ENCODE results near the gene PRKACB.
"Not testable (repeated sequence)": the region's sequence is repeated elsewhere in the genome, so short reads cannot be mapped to it uniquely, and the experiment has no call there.

Gene PRKACB

DNA sequence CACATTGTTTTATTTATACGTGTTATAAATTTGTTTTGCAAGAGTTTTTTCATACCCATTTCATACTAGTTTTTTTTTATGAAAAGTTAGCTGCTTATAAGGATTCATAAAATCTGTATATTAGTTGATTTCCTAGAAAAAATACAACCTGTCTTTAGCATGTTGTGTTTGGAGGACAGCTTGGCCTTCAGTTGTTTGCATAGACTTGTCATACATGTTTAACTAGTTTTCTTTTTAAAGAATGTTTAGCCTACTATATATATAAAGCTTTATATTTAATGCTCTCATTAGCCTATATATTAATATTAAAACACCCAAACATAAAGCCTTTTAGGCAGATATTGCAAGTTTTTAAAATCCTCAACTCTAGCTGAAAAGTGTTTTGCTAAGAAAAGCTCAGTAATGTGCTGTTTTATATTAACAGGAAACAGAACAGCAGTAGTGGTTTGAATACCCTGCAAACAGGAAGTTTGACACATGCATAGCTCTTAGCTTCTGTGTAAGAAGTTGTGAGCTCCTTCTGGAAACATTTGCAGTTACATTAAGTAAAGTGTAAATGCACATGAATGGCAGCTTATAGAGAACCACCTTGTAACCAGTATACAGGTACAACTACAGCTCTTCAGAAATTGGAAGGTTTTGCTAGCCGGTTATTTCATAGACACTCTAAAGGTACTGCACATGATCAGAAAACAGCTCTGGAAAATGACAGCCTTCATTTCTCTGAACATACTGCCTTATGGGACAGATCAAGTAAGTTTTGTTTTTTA, at the start of gene PRKACB:
PRKACB (plus strand) TSS at position 476 of the 770 bp plus-strand sequence; CDS start at position 567, 91 bp downstream.
- no peak for DNase-seq (ENCODE audit: low read depth)

DNA sequence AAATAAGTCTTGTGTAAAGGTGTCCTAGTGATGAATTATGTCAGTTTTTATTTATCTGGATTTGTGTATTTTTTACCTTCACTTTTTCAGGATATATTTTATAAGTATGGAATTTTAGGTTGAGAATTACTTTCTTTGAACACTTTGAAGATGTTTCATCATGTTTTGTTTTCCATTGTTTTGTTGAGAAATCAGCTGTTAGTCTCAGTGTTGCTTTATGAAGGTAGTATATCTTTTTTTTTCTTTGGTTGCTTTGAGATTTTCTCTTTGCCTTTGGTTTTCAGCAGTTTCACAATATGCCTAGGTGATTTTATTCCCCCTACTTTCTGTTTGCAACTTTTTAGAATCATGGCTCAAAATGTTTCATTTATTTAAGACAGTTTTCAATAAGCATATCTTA, 48.8 kb upstream of the PRKACB start:
- no peak for DNase-seq (ENCODE audit: low read depth)

DNA sequence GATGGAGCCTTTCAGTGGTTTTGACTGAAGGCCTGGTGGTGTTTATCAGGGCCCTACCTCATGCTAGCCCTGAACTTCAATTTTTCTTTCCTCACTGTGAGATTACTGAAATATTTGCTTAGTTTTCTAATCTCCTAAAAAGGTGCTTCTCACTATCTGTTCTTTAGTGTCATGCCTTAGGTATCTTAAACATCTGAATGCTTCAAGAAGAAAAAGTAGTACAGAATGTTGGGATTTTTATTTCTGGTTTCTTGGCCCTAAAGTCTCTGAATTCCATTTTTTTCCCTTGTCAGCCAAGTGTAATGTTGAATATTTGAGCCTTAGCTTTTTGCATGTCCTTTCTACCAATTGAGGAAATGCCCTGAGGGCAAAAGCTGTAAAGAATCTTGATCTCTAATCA, 47.9 kb upstream of the PRKACB start:
- no peak for DNase-seq (ENCODE audit: low read depth)

DNA sequence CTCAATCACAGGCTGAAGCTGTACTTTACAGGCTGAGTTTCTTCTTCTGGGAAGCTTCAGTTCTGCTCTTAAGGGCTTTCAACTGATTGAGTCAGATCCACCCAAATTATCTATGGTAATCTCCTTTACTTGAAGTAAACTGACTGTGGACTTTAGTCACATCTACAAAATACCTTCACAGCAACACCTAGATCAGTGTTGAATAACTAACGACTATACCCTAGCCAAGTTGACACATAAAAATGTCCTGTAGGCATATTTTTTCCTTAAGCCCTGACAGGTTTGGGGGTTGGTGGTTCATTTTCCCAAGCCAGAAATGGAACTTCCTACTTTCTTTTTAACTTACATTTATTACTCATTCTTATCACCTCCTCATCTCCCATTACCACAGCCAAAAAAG, 42.9 kb upstream of the PRKACB start:
- DNase-seq (ENCODE audit: low read depth), result no peak

DNA sequence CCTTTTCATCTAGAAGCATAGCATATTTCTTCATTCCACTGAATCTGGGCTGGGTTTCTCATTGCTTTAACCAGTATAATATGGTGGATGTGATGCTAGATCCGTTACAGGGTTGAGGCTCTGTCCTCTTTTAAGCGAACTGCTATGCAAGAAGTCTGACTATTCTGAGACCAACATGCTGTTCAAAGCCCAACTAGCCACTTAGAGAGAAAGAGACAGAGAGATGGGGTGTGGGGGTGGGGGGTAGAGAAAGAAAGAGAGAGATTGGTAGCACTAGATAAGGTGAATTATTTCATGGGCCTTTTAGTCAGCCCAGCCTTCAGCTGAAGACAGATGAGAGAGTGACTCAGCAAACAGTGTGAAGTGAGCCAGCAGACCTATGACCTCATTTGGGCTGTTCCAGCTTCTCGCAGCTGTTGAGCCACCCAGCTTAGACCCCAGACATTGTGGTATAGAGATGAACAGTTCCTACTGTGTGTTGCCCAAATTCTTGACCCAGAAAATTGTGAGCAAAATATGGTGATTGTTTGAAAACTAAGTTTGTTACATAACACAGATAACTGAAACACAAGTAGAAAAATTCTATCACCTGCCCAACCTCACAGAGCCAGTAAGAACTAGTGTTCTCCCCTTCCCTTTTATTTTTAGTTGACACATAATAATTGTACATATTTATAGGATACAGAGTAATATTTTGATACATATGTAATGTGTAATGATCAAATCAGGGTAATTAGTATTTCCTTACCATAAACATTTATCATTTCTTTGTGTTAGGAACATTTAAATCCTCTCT, 40.7 kb upstream of the PRKACB start:
- DNase-seq (ENCODE audit: low read depth), result no peak

DNA sequence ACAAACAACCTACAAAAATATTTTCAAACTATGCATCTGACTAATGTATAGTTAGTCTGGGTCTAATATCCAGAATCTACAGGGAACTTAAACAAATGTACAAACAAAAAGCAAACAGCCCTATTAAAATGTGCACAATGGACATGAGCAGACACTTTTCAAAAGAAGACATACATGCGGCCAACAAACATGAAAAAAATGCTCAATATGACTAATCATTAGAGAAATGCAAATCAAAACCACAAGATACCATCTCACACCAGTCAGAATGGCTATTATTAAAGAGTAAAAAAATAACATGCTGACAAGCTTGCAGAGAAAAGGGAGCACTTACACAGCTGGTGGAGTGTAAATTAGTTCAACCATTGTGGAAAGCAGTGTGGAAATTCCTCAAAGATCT, 36.5 kb upstream of the PRKACB start:
- DNase-seq (ENCODE audit: low read depth), result not testable (repeated sequence)

DNA sequence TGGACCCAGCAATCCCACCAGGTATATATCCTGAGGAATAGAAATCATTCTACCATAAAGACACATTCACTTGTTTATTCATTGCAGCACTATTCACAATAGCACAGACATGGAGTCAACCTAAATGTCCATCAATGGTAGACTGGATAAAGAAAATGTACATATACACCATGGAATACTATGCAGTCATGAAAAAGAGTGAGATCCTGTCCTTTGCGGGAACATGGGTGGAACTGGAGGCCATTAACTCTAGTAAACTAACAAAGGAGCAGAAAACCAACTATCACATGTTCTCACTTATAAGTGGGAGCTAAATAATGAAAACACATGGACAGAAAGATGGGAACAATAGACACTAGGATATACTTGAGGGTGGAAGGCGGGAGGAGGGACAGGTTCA, 36.1 kb upstream of the PRKACB start:
- no peak for DNase-seq (ENCODE audit: low read depth)

DNA sequence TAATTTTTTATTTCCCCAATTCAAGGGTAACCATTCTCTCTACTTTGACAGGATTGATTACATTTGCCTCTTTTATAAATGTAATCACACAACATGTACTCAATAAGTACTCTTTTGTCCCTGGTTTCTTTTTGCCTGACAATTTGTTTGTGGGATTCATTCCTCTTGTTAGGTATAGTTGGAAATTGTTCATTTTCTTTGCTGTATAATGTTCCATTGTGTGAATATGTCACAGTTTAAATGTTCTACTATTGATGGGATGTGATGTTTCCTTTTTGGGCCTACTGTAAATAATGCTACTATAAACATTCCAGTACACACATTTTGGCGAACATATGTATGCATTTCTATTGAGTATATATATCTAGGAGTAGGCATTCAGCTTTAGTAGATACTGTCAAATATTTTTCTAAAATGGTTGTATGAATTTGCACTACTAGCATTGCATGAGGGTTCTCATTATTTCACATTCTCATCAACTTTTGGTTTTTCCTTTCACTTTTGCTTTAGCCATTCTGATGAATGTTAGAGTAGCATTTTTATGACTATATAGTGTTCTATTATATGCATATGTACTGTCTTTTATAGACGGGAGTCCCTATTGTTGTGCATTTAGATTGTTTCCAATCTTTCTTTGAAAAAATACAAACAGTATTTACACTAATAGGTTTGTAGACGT, 35.0 kb upstream of the PRKACB start:
- no peak for DNase-seq (ENCODE audit: low read depth)

DNA sequence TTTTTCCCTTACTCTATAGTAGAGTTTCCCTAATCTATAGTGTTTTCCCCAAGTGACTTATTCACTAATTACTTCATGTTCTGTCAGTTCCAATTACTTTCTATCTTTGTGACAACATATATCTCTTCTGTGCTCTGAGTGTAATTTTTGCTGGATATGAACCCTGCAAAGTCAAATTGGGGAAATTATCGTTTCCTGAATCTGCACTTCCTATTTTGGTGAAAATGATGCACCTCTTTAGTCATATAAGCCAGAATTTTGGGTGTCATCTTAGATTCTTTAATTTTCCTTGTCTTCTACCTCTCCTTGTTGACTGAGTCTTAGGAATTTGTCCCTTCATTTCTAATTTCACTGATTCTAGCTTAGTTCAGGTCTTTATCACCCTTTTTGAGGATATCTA, 33.4 kb upstream of the PRKACB start:
- DNase-seq (ENCODE audit: low read depth), result no peak

DNA sequence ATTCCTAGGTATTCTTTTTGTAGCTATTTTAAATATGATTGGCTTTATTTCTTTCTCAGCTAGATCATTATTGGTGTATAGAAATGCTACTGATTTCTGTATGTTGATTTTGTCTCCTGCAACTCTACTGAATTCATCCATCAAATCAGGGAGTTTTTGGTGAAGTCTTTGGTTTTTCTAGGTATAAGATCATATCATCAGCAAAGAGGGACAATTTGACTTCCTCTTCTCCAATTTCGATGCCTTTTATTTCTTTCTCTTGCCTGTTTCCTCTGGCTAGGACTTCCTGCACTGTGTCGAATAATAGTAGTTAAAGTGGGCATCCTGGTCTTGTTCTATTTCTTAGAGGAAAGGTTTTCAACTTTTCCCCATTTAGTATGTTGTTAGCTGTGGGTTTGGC, 27.5 kb upstream of the PRKACB start:
- no peak for DNase-seq (ENCODE audit: low read depth)

DNA sequence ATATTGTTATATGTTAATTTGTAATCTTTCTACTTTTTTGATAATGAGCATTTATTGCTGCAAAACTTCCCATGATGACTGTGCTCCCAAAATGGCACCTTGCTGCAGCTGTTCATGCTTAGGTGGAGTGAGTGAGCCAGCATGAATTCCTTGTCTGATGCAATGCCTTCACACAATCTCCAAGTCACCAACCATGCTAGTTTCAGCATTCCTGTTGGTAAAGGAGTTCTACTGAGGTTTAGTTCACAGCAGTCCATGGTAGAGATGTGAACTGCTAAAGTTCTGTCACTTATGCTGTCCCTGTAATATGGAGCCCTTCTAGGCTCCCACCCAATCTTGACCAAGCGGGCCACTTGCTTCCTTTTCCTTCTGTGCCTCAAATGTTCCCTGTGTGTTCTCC, 26.2 kb upstream of the PRKACB start:
- DNase-seq (ENCODE audit: low read depth), result no peak

DNA sequence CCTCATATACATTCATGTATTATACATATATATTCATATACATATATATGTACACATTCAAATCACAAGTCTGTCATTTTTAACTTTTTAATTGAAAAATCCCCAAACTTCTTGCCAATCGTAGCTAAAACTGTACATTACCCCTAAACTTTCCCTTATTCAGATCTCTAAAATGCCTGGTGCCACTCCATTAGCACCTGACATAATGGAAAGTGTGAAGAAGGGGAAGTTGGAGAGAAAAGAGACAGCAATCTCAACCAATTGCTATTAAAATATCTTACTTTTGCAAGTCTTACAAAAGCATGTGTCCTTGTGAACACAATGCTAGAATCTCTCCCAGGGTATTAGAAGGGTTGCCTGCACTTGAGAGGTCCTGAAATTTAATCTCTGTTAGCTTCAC, 22.7 kb upstream of the PRKACB start:
- DNase-seq (ENCODE audit: low read depth), result no peak

DNA sequence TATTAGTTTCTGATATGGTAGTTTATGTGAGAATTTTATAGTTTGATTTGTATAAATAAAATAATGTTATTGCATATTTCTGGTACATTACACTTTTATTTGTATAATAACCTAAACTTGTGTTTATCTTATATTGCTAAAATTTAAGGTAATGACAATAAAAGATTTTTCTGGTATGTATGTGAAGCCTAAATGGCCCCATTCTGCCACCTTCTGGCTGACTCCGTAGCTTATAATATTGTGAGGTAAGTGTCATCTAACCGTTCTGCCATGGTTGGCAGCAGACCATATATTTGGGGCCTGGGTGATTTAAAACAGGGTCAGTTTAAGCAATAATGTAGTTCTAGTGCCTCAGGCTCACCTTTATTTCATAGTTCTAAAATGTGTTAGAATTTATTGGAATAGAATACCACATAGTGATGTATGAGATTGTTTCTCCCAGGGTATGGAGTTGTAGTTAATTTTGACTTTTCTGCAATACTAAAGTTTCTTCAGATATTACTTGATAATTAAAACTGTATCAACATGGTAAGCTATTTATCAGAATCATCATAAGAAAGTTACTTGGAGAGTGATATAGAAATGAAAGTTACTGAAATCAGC, 21.2 kb upstream of the PRKACB start:
- DNase-seq (ENCODE audit: low read depth), result peak; percentile 28

DNA sequence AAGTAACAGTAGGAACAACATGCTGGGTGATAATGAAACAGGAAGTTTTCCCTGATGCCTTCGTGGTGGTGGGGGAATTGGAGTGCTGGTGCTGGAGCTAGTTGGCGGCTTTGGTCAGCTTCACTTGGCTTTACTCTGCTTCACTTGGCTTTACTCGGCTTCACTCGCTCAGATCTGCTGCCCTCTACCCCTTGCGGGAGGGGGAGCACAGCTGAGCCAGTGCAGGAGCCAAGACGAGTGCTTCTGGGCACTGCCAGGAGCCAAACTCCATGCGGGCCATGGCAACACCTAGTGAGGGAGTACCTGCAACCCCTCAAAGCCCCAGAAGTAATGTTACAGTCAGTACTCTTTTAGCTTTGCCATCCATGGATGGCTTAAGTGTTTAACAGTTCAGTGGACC, 10.6 kb upstream of the PRKACB start:
- no peak for DNase-seq (ENCODE audit: low read depth)

DNA sequence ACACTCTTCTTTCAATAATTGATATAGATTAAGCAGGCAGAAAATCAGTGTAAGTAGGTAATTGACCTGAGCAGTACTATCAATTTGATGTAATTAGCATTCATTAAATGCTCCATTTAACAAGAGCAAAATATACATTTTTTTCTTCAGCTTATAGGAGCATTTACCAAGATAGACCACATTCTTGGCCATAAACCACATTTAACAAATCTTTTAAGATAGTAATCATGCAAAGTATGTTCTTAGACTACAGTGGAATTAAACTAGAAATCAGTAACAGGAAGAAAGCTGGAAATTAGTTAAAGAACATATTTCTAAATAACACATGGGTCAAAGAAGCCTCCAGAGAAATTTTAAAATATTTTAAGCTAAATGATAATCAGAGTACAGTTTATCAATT, 8.7 kb upstream of the PRKACB start:
- no peak for DNase-seq (ENCODE audit: low read depth)

DNA sequence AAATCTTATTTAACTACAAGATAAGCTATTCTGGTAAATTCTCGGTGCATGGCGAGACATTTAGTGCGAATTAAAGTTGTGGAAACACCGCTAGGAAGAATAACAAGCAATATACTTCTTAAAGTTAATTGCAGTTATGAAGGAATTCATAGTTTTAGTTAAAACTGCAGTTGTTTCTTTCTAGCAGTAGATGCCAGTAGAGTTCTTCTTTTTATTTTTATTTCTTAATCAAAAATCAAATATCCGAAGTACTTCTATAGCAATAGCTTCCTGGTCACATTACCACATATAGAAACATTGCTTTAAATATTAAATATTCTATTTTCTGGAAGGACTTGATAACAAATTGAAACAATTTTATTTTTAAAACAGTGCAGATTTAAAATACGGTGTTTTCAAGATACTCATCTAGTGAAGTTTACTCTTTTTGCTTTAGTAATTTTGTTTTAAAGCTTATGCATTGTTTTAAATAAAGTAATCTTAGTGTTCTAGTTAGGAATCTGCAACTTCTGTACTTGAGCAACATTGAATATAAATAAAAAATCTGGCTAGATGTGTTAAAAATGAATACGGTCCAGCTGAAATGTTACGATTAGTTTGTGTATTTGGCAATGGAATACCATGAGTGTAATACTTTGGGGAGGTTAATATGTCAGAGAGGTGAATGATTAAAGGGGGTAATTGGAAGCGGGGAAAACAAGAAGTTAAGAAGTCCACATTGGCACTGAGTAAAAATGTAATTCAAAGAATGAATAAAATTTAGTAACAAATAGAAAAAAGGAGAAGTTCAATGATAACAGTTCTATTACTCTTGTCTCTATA, 2.7 kb upstream of the PRKACB start:
- DNase-seq (ENCODE audit: low read depth), result no peak

DNA sequence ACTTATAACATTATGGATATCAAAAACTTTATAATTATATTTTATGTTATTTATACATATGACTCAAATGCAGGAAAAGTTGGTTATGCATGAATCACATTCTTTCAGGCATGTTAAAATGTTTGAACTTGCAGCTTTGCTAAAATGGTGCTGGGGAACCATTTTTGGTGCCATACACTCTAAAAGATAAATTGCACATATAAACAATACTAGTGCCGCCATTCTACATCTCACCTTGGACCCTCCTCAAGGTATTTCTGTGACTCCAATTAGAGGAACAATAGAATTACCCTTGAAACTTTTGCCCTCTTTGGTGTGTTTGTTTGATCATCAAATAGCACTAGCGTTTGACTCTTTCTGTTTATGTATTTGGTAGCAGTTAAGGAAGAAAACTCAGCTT, 997 bp downstream of the PRKACB start:
- DNase-seq (ENCODE audit: low read depth), result no peak

DNA sequence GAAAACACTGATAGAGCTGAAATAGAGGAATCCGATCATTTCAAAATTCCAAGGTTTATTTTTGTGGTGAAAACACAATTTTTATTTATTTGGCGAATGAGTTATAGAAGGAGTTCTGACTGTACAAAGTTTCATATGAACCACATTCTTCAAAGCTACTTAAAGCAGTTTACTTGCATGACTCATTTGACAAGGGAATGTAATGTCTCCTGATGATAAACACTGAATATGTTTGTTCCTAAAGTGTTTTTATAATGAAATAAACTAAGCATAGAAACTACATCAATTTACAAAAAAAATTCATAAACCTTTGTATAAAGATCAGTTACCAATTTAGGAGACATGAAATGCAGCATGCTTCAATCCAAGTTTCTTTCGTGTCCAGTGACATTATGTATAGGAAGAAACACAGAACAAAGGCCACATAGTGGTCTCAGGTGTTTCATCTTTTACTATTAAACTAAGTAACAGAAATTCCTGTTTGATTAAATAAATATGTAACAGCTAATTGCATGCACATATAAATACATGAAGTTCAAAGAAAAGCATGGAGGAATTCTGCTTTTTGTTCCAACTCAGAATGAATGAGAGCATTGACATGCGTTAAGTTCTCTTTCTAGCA, 2.5 kb downstream of the PRKACB start:
- DNase-seq (ENCODE audit: low read depth), result no peak

DNA sequence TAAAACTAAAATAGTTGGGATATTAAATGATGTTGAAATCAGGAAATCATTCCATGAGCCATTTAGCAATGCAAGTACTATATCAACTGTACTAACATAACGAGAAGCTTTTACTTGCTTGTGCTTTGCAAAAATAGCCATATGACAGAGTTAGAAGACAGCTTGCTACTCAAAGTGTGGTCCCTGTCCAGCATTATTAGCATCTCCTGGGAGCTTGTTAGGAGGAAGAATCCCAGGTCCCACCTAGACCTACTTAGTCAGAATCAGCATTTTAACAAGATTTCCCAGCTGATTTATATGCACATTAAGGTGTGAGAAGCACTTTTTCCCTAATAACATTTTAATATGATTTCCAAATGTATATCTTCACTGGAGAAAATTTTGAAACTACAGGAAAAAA, 4.7 kb downstream of the PRKACB start:
- no peak for DNase-seq (ENCODE audit: low read depth)

DNA sequence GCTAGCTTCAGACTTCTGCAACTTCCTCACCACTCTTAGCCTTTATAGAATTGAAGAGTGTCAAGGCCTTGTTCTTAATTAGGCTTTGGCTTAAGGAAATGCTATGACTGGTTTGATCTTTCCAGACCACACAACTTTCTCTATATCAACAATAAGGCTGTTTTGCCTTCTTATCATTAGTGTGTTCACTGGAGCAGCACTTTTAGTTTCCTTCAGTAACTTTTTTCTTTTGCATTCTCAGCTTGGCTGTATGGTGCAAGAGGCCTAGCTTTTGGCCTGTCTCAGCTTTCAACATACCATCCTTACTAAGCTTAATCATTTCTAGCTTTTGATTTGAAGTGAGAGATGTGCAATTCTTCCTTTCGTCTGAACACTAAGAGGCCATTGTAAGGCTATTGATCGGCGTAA, 8.6 kb downstream of the PRKACB start:
- DNase-seq (ENCODE audit: low read depth), result no peak

DNA sequence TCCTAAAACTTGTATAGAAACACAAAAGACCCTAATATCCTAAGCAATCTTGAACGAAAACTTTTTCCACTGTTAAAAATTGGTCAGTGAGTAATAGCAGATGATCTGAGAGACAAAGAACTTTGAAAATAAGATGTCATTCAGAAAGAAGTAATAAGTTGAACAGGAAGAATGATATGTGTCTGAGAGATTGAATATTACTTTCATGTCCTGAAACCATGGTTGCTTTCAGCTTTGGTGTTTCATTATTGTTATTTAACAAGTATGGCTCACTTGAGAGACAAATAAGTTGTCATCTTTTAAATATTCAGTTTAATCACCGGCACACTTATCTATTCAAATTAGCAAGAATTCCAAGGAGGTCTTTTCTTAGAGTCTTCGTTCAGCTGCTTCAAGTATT, 11.4 kb downstream of the PRKACB start:
- no peak for DNase-seq (ENCODE audit: low read depth)

Data from activated T-cell treated with anti-CD3 and anti-CD28 coated beads for 1 hour (primary cell).